Measurements from ENCODE around the gene TRAK1.

DNA sequence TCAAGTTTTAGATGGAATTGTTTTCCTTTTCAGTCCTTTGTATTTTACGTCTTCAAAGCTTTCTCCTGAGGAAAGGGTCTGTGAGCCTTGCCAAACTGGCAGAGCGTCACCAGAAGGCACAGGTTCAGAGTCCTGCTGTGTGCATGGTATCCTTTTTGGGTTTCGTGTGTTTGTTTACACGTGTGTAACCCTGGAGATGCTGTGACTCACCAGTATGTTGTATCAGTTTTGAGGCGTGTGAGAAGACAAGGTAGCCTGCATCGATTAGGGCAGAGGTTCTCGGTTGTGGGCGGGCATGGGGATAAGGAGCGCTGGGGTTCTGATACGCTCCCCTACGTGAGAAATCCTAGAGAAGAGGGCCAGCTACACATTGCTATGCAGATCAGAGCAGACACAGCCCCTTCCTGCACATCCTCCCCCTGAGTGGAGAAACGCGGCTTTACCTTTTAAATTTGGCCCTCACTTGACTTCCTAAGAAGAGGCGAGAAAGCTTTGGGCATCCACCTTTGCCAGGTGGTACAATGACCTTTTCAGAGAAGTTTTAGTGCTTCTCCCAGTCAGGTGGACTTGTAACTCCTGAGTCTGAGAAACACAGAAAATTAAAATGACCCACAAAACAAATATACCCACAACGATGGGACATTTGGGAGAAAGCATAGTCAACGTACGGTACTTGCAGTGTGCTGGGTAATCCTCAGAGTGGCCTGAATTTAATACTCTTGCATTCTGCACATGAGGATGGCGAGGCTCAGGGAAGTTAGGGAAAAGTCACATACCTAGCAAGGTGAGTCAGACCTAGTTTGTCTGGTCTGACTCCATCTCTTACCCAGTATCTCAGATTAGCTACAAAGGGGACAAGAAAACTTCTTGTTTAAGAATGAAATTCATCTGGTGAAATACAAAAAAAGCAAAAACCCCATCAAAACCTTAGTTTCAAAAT lies 38.1 kb downstream of the TRAK1 start:
- TF ChIP-seq ESRRA (CRISPR knock-in tag; IDR thresholded peaks at IDR 0.05; ENCODE audit: borderline replicate concordance) (no peak), ZNF317 (CRISPR knock-in tag; IDR thresholded peaks at IDR 0.05; ENCODE audit: borderline replicate concordance, low read depth) (no peak), CTCF (IDR thresholded peaks at IDR 0.05) (no peak), TCF7 (CRISPR knock-in tag; IDR thresholded peaks at IDR 0.05; ENCODE audit: low read depth) (no peak), NR2C2 (CRISPR knock-in tag; IDR thresholded peaks at IDR 0.05) (no peak), GRHL2 (CRISPR knock-in tag; IDR thresholded peaks at IDR 0.05; ENCODE audit: insufficient replicate concordance, severe bottlenecking) (no peak), ATF6 (CRISPR knock-in tag; IDR thresholded peaks at IDR 0.05) (no peak), MYBL2 (CRISPR knock-in tag; IDR thresholded peaks at IDR 0.05) (no peak), USF2 (CRISPR knock-in tag; IDR thresholded peaks at IDR 0.05) (no peak)
- TF ChIP-seq, protein P1, sequence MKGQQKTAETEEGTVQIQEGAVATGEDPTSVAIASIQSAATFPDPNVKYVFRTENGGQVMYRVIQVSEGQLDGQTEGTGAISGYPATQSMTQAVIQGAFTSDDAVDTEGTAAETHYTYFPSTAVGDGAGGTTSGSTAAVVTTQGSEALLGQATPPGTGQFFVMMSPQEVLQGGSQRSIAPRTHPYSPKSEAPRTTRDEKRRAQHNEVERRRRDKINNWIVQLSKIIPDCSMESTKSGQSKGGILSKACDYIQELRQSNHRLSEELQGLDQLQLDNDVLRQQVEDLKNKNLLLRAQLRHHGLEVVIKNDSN (CRISPR knock-in tag; IDR thresholded peaks at IDR 0.05) = no peak
- TF ChIP-seq, protein P2, sequence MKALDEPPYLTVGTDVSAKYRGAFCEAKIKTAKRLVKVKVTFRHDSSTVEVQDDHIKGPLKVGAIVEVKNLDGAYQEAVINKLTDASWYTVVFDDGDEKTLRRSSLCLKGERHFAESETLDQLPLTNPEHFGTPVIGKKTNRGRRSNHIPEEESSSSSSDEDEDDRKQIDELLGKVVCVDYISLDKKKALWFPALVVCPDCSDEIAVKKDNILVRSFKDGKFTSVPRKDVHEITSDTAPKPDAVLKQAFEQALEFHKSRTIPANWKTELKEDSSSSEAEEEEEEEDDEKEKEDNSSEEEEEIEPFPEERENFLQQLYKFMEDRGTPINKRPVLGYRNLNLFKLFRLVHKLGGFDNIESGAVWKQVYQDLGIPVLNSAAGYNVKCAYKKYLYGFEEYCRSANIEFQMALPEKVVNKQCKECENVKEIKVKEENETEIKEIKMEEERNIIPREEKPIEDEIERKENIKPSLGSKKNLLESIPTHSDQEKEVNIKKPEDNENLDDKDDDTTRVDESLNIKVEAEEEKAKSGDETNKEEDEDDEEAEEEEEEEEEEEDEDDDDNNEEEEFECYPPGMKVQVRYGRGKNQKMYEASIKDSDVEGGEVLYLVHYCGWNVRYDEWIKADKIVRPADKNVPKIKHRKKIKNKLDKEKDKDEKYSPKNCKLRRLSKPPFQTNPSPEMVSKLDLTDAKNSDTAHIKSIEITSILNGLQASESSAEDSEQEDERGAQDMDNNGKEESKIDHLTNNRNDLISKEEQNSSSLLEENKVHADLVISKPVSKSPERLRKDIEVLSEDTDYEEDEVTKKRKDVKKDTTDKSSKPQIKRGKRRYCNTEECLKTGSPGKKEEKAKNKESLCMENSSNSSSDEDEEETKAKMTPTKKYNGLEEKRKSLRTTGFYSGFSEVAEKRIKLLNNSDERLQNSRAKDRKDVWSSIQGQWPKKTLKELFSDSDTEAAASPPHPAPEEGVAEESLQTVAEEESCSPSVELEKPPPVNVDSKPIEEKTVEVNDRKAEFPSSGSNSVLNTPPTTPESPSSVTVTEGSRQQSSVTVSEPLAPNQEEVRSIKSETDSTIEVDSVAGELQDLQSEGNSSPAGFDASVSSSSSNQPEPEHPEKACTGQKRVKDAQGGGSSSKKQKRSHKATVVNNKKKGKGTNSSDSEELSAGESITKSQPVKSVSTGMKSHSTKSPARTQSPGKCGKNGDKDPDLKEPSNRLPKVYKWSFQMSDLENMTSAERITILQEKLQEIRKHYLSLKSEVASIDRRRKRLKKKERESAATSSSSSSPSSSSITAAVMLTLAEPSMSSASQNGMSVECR (CRISPR knock-in tag; IDR thresholded peaks at IDR 0.05; ENCODE audit: borderline replicate concordance) = no peak
- TF ChIP-seq, protein P3, sequence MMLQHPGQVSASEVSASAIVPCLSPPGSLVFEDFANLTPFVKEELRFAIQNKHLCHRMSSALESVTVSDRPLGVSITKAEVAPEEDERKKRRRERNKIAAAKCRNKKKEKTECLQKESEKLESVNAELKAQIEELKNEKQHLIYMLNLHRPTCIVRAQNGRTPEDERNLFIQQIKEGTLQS (CRISPR knock-in tag; conservative IDR thresholded peaks at IDR 0.05) = no peak
